ENCODE measurements around the gene NECTIN1. TPM values are rescaled to one million over a fixed set of nuclear protein-coding genes. Genes with fewer than 3 reads are reported as not detected.

NECTIN1 gene
- total and polyA plus RNA-seq, 7 donors: 0.42 to 3.5 (median 1.7) TPM

GRCh38 chr11:119697882-119698281, 31.1 kb downstream of the NECTIN1 start:
- intact Hi-C loops (cut with DNase I): no loop called here
- ATAC-seq: no peak

GRCh38 chr11:119697445-119697844, 31.6 kb downstream of the NECTIN1 start:
- DNase-seq (no peak), ATAC-seq (no peak)
- intact Hi-C loops (cut with DNase I): no loop called here
- Histone ChIP-seq H3K9me3 (no peaks in the 10 kb centered on the region), H3K27ac (no peak overlapping the region), H3K4me3 (no peak overlapping the region), H3K27me3 (ENCODE audit: insufficient read depth in 3 of 3, low read length in 2 of 3) (no peaks in the 10 kb centered on the region), H3K4me1 (no peaks in the 10 kb centered on the region), H3K36me3 (ENCODE audit: insufficient read depth in 1 of 2, low read depth in 1 of 2) (no peaks in the 10 kb centered on the region)
- no peak for TF ChIP-seq CTCF (IDR thresholded peaks at IDR 0.05)
- WGBS, 3 donors: 88 to 92% (median 90%) methylated on average over 3 of the region's 3 CpGs

More at GRCh38 chr11:119697882-119698281, 31.1 kb downstream of the NECTIN1 start:
- no peaks in the 10 kb centered on the region for H3K4me1 ChIP-seq
- H3K36me3 ChIP-seq (ENCODE audit: insufficient read depth in 1 of 2, low read depth in 1 of 2): no peaks in the 10 kb centered on the region
- H3K9me3 ChIP-seq: no peaks in the 10 kb centered on the region
- no peak overlapping the region for H3K4me3 ChIP-seq
- TF ChIP-seq CTCF (IDR thresholded peaks at IDR 0.05): no peak
- DNase-seq: no peak
- WGBS, 3 donors: 38 to 55% (median 51%) methylated on average over 2 of the region's 2 CpGs
- H3K27me3 ChIP-seq (ENCODE audit: insufficient read depth in 3 of 3, low read length in 2 of 3): no peaks in the 10 kb centered on the region
- H3K27ac ChIP-seq: no peak overlapping the region

DNA sequence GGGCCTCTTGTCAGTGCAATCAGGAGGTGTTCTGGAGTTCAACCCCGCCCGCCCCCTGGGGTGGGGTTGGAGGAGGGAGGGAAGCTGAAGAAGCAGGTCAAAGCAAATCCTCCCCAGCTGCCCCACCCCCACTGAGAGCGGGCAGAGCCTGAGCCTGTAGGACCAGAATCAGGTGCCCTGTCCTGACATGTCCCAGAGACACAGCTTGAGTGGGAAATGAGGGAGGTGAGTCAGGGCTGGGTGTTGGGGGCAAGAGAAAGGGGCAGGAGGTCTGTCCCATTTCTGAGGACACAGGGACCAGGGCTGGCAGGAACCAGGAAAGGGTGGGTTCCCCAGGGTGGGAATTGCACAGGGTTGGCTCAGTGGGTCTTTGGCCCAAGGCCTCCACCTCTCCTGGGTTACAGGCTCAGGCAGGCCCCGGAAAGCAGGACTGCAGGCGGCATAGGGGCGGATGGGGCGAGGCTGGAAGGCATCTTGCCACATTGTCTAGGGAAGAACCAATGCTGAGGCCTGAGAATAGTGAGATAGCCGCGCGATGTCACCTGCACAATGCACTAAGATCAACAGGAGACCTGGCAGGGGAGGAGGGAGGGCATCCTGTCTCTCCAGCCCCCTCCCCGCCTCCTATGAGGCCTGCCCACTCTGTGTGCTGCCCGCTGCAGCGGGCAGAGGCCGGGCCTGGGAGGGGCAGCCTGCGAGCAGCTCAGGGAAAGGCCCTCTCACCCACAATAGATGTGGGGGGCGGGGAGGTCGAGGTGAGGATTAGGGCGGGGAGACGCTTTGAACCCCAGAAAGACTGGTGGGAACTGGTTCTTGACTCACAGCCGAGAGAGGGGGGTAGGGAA, 32.4 kb downstream of the NECTIN1 start:
- Histone ChIP-seq H3K4me3 (no peak overlapping the region), H3K36me3 (ENCODE audit: insufficient read depth in 1 of 2, low read depth in 1 of 2) (no peaks in the 10 kb centered on the region), H3K27me3 (ENCODE audit: insufficient read depth in 3 of 3, low read length in 2 of 3) (no peaks in the 10 kb centered on the region), H3K27ac (no peak overlapping the region), H3K4me1 (no peaks in the 10 kb centered on the region), H3K9me3 (no peaks in the 10 kb centered on the region)
- DNase-seq (no peak), ATAC-seq (no peak)
- no peak for TF ChIP-seq CTCF (IDR thresholded peaks at IDR 0.05)
- intact Hi-C loops (cut with DNase I): no loop called here
- WGBS, 3 donors: 92 to 93% (median 93%) methylated on average over 19 to 20 of the region's 20 CpGs

DNA sequence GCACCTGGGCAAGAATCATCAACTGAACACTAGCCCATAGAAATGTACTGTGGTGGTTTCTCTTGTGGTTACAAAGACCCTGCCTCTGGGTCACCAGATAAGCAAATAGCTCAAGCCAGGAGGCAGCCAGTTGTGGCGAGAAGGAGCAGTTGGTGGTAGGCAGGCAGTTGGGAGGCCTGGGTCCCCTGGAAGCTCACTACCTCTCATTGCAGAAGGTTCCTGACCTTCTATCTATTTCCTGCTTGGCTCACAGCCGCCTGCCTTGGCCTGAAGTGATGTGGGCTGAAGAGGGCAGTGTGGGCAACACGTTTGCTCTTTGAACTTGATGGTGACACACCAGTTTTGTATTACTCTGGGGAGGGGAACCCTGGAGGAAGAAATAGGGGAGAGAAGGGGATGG, 34.7 kb downstream of the NECTIN1 start:
- no peak for ATAC-seq
- no peak overlapping the region for H3K4me3 ChIP-seq
- intact Hi-C loops (cut with DNase I): no loop called here

More for the DNA sequence above, 34.7 kb downstream of the NECTIN1 start:
- H3K9me3 ChIP-seq: no peaks in the 10 kb centered on the region
- WGBS, 3 donors: 77 to 87% (median 84%) methylated on average over 3 of the region's 3 CpGs
- H3K4me1 ChIP-seq: no peaks in the 10 kb centered on the region
- no peaks in the 10 kb centered on the region for H3K36me3 ChIP-seq (ENCODE audit: insufficient read depth in 1 of 2, low read depth in 1 of 2)
- H3K27ac ChIP-seq: no peak overlapping the region
- H3K27me3 ChIP-seq (ENCODE audit: insufficient read depth in 3 of 3, low read length in 2 of 3): no peaks in the 10 kb centered on the region
- DNase-seq: no peak
- no peak for TF ChIP-seq CTCF (IDR thresholded peaks at IDR 0.05)

All from psoas muscle (tissue), 8 donors.